Caco-2 (cell line): ENCODE results near the gene GPR37L1. TPM values are rescaled to one million over a fixed set of nuclear protein-coding genes. Genes with fewer than 3 reads are reported as not detected.

Experiments used
- BruUV-seq: library from RNA; stranded (reverse); fragments of 400-500 nt; replicated peaks from 2 replicates; lab custom pipeline; 2021; lab: Mats Ljungman, UMichigan
- CTCF ChIA-PET: fragments of 300-600 bp; sonication (Branson Sonifier 250); formaldehyde crosslinking; loops from one replicate; lab custom pipeline; 2022; ENCODE audit warnings: antibody characterized with exemption; lab: Charles Lee
- POLR2A ChIA-PET: fragments of 300-600 bp; sonication (Branson Sonifier 250); formaldehyde crosslinking; loops from one replicate; lab custom pipeline; 2022; ENCODE audit warnings: antibody characterized with exemption; lab: Charles Lee
- DNase-seq, 2 experiments: peaks; one replicate each; pipeline versions ENCODE4 v3.0.0 to v3.0.0-alpha.2; 2020 to 2022
- H3K27me3 ChIP-seq: replicated peaks from 2 replicates; pipeline ENCODE4 v1.6.0; 2011; ENCODE audit warnings: low read length; ENCODE audit not compliant: control insufficient read depth, insufficient read depth
- H3K36me3 ChIP-seq: 2 replicates; pipeline ENCODE4 v1.5.1; 2011; ENCODE audit warnings: low read length; ENCODE audit not compliant: control insufficient read depth, insufficient read depth
- H3K4me1 ChIP-seq: fragments of 250-450 bp; sonication (Bioruptor Pico); 2 replicates; pipeline ENCODE4 v1.5.1; 2020; ENCODE audit warnings: mild to moderate bottlenecking
- H3K4me3 ChIP-seq: 2 replicates; pipeline ENCODE4 v1.5.1; 2011; ENCODE audit warnings: low read depth, mild to moderate bottlenecking, control low read depth, low read length
- H3K9me3 ChIP-seq: fragments of 250-450 bp; sonication (Bioruptor Pico); 2 replicates; pipeline ENCODE4 v1.5.1; 2020; ENCODE audit warnings: mild to moderate bottlenecking, moderate library complexity
- H3K27ac Mint-ChIP-seq: one replicate; pipeline ENCODE4 v1.8.0; 2022; ENCODE audit warnings: mixed read lengths; ENCODE audit not compliant: unreplicated experiment
- H3K27me3 Mint-ChIP-seq: one replicate; pipeline ENCODE4 v1.8.0; 2022; ENCODE audit warnings: mixed read lengths; ENCODE audit not compliant: insufficient read depth, unreplicated experiment
- H3K36me3 Mint-ChIP-seq: one replicate; pipeline ENCODE4 v1.8.0; 2022; ENCODE audit warnings: mild to moderate bottlenecking, mixed read lengths; ENCODE audit not compliant: insufficient read depth, unreplicated experiment
- H3K4me1 Mint-ChIP-seq: one replicate; pipeline ENCODE4 v1.8.0; 2022; ENCODE audit warnings: low read depth, mixed read lengths; ENCODE audit not compliant: unreplicated experiment
- H3K4me3 Mint-ChIP-seq: one replicate; pipeline ENCODE4 v1.8.0; 2022; ENCODE audit warnings: mild to moderate bottlenecking, moderate library complexity, mixed read lengths; ENCODE audit not compliant: unreplicated experiment
- H3K9me3 Mint-ChIP-seq: one replicate; pipeline ENCODE4 v1.8.0; 2022; ENCODE audit warnings: mixed read lengths; ENCODE audit not compliant: unreplicated experiment
- CTCF ChIP-seq, 2 experiments: fragments of 200-600 bp in 1 of 2; IDR thresholded peaks; 1 replicate in 1 of 2; 2 replicates in 1 of 2; pipeline versions ENCODE4 v1.5.1 to v1.8.0; 2011 to 2022; ENCODE audit warnings: antibody characterized with exemption in 1 of 2, control low read depth in 1 of 2, inconsistent platforms in 1 of 2, low read depth in 1 of 2, low read length in 1 of 2, mild to moderate bottlenecking in 1 of 2, moderate library complexity in 1 of 2; ENCODE audit not compliant: insufficient read depth in 1 of 2, severe bottlenecking in 1 of 2, unreplicated experiment in 1 of 2
- intact Hi-C: fragments of 100-400 bp; cut with micrococcal nuclease; formaldehyde crosslinking; loops from one replicate; pipeline ENCODE4 v1.10.0; 2022; ENCODE audit not compliant: unreplicated experiment
- total RNA-seq: library from RNA; stranded (reverse); gene quantifications from 2 replicates; pipeline ENCODE4 v1.2.3, GENCODE V29; 2022

Gene GPR37L1
- total RNA-seq, 1 experiment from 2014 or later: 0.07 TPM

GRCh38 chr1:202149566-202149965 lies 26.8 kb downstream of the GPR37L1 start:
- Mint-ChIP-seq H3K4me3 (no peak overlapping the region), H3K36me3 (no peaks in the 10 kb centered on the region), H3K9me3 (no peaks in the 10 kb centered on the region), H3K27ac (no peak overlapping the region), H3K27me3 (no peaks in the 10 kb centered on the region), H3K4me1 (no peaks in the 10 kb centered on the region)
- intact Hi-C loops: no loop called here
- no peak for TF ChIP-seq CTCF (IDR thresholded peaks at IDR 0.05; ENCODE audit: insufficient read depth in 1 of 2, low read depth in 1 of 2, low read length in 1 of 2, severe bottlenecking in 1 of 2, unreplicated experiment in 1 of 2)
- H3K9me3 ChIP-seq: no peaks in the 10 kb centered on the region
- no peaks in the 10 kb centered on the region for H3K4me1 ChIP-seq
- no peaks in the 10 kb centered on the region for H3K27me3 ChIP-seq
- ChIA-PET CTCF (no interaction called here), POLR2A (no interaction called here)
- no peaks in the 10 kb centered on the region for H3K36me3 ChIP-seq
- no peak for DNase-seq
- H3K4me3 ChIP-seq: no peak overlapping the region
- BruUV-seq: no TSS peak

GRCh38 chr1:202150187-202150586 lies 27.5 kb downstream of the GPR37L1 start:
- no peak for TF ChIP-seq CTCF (IDR thresholded peaks at IDR 0.05; ENCODE audit: insufficient read depth in 1 of 2, low read depth in 1 of 2, low read length in 1 of 2, severe bottlenecking in 1 of 2, unreplicated experiment in 1 of 2)
- no peaks in the 10 kb centered on the region for H3K4me1 Mint-ChIP-seq
- no peak overlapping the region for H3K4me3 Mint-ChIP-seq
- H3K4me3 ChIP-seq: no peak overlapping the region
- H3K27me3 ChIP-seq: no peaks in the 10 kb centered on the region
- ChIA-PET CTCF (no interaction called here), POLR2A (no interaction called here)
- no peak for DNase-seq
- H3K36me3 Mint-ChIP-seq: no peaks in the 10 kb centered on the region
- no peaks in the 10 kb centered on the region for H3K4me1 ChIP-seq
- H3K27ac Mint-ChIP-seq: no peak overlapping the region
- no peaks in the 10 kb centered on the region for H3K9me3 ChIP-seq
- no peaks in the 10 kb centered on the region for H3K27me3 Mint-ChIP-seq
- no peaks in the 10 kb centered on the region for H3K36me3 ChIP-seq
- H3K9me3 Mint-ChIP-seq: no peaks in the 10 kb centered on the region
- intact Hi-C loops: no loop called here
- BruUV-seq: no TSS peak

- TF ChIP-seq CTCF (IDR thresholded peaks at IDR 0.05; ENCODE audit: insufficient read depth in 1 of 2, low read depth in 1 of 2, low read length in 1 of 2, severe bottlenecking in 1 of 2, unreplicated experiment in 1 of 2): no peak
- H3K4me3 ChIP-seq: no peak overlapping the region
- no peaks in the 10 kb centered on the region for H3K27me3 Mint-ChIP-seq
- H3K36me3 Mint-ChIP-seq: no peaks in the 10 kb centered on the region
- H3K9me3 Mint-ChIP-seq: no peaks in the 10 kb centered on the region
- H3K36me3 ChIP-seq: no peaks in the 10 kb centered on the region
- DNase-seq: no peak
- H3K27ac Mint-ChIP-seq: no peak overlapping the region
- intact Hi-C loops: no loop called here
- CTCF ChIA-PET: no interaction called here
- H3K4me1 Mint-ChIP-seq: no peaks in the 10 kb centered on the region
- H3K27me3 ChIP-seq: no peaks in the 10 kb centered on the region
- H3K4me3 Mint-ChIP-seq: no peak overlapping the region
- H3K4me1 ChIP-seq: no peaks in the 10 kb centered on the region
- H3K9me3 ChIP-seq: no peaks in the 10 kb centered on the region
- POLR2A ChIA-PET: no interaction called here
- no TSS peak for BruUV-seq
Measured at GRCh38 chr1:202150602-202151001, 27.9 kb downstream of the GPR37L1 start.
